ENCODE results near the gene BCAS3. TPM values are rescaled to one million over a fixed set of nuclear protein-coding genes. Genes with fewer than 3 reads are reported as not detected.

BCAS3 gene
- total RNA-seq, 4 donors from 2014 or later = 18.7 to 37.8 (median 24.9) TPM

GRCh38 chr17:61091096-61091495, 413.4 kb downstream of the BCAS3 start:
- ATAC-seq (ENCODE audit: low FRiP score) (no peak), DNase-seq (ENCODE audit: low spot score) (no peak)
- no peak for TF ChIP-seq CTCF (IDR thresholded peaks at IDR 0.05)

GRCh38 chr17:61097781-61098180, 420.1 kb downstream of the BCAS3 start:
- no peak for TF ChIP-seq CTCF (IDR thresholded peaks at IDR 0.05)
- DNase-seq (ENCODE audit: low spot score) = no peak
- ATAC-seq (ENCODE audit: low FRiP score) = no peak

GRCh38 chr17:61106354-61106753, 428.7 kb downstream of the BCAS3 start:
- no peak for TF ChIP-seq CTCF (IDR thresholded peaks at IDR 0.05)
- no peak for DNase-seq (ENCODE audit: low spot score)
- ATAC-seq (ENCODE audit: low FRiP score) = no peak

DNA sequence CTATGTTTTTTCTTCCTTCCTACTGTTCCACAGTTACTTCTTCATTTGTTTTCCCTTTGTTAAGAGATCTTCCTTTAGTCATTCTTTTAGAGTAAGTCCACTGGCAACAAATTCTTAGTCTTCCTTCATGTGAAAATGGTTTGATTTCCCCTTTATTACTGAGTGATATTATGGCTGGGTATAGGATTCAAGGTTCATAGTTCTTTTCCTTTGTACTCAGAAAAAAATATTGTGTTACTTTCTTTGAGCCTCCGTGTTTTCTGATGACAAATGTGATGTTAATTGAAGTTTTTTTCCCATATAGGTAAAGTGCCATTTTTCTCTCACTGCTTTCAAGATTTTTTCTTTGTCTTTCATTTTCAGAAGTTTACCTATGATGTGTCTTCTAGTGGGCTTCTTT, 438.9 kb downstream of the BCAS3 start:
- no peak for DNase-seq (ENCODE audit: low spot score)
- no peak for ATAC-seq (ENCODE audit: low FRiP score)
- no peak for TF ChIP-seq CTCF (IDR thresholded peaks at IDR 0.05)

GRCh38 chr17:61117983-61118382, 440.3 kb downstream of the BCAS3 start:
- ATAC-seq (ENCODE audit: low FRiP score) = no peak
- no peak for DNase-seq (ENCODE audit: low spot score)
- TF ChIP-seq CTCF (IDR thresholded peaks at IDR 0.05) = no peak

DNA sequence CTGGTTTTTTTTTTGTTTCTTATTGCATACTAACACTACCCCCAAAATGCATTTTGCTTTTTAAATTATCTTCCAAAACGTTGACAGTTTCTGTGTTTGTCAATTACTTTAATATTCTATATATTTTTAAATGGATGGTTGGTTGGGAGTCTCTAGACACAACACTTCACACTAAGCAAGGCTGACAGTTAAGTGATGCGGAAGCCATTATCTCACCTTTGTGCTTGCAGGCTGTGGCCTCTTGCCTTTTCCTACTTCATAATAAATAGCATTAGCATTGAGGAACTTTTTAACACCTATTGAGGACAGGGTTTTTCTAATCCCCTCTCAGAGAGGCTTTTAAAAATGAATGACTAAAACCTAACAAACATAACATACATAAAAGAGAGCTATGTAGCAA, 441.2 kb downstream of the BCAS3 start:
- no peak for DNase-seq (ENCODE audit: low spot score)
- ATAC-seq (ENCODE audit: low FRiP score) = no peak
- TF ChIP-seq CTCF (IDR thresholded peaks at IDR 0.05) = no peak

- no peak for TF ChIP-seq CTCF (IDR thresholded peaks at IDR 0.05)
- DNase-seq (ENCODE audit: low spot score) (no peak), ATAC-seq (ENCODE audit: low FRiP score) (no peak)
Measured at GRCh38 chr17:61122326-61122913, 444.8 kb downstream of the BCAS3 start.
